ENCODE measurements around the gene NSL1.

- TF ChIP-seq POLR2A (IDR thresholded peaks at IDR 0.05) = no peak
- no peak for TF ChIP-seq CTCF (IDR thresholded peaks at IDR 0.05)
- no peak for TF ChIP-seq POLR2AphosphoS5 (IDR thresholded peaks at IDR 0.05)
- TF ChIP-seq EP300 (IDR thresholded peaks at IDR 0.05) = no peak
Observed at GRCh38 chr1:212762839-212763238, 28.7 kb downstream of the NSL1 start.

All from suprapubic skin (tissue), 4 donors.